ENCODE results near the gene ARHGAP15.

GRCh38 chr2:143442193-143442592, 313.0 kb downstream of the ARHGAP15 start:
- TF ChIP-seq CTCF (IDR thresholded peaks at IDR 0.05) (no peak), POLR2A (IDR thresholded peaks at IDR 0.05) (no peak), EP300 (IDR thresholded peaks at IDR 0.05) (no peak)
